Measurements from ENCODE around the gene CCDC97. TPM values are rescaled to one million over a fixed set of nuclear protein-coding genes. Genes with fewer than 3 reads are reported as not detected.

CCDC97 gene
- total RNA-seq, 1 experiment from 2014 or later = 26.4 TPM

GRCh38 chr19:41323430-41324125 lies 13.6 kb downstream of the CCDC97 start:
- POLR2A ChIA-PET (ENCODE audit: unreplicated experiment) = interaction anchor here (0.6 kb wide), 1 partner anchor 536 kb away, joined by 3 read pairs; no protein-coding TSS in a partner anchor
- H3K79me2 ChIP-seq (ENCODE audit: low read depth) = no peaks in the 10 kb centered on the region
- intact Hi-C loops (cut with micrococcal nuclease; ENCODE audit: unreplicated experiment) = loop anchor here (10.0 kb wide), 1 partner anchor 251 kb away; the partner anchor contains the start of gene CEACAM21
- peak overlapping the region; percentile 42; the same call in 1 of the 2 replicates for H3K4me2 ChIP-seq
- peak overlapping the region; percentile 41 for H3K27ac ChIP-seq
- H3K9me3 ChIP-seq (ENCODE audit: insufficient read depth, low read depth) = no peaks in the 10 kb centered on the region
- CTCF ChIA-PET = interaction anchor here (0.5 kb wide), 1 partner anchor 279 kb away, joined by 6 read pairs; no protein-coding TSS in a partner anchor
- no peaks in the 10 kb centered on the region for H3K9me2 ChIP-seq (ENCODE audit: insufficient read depth)
- no peaks in the 10 kb centered on the region for H3K27me3 ChIP-seq (ENCODE audit: insufficient read depth, low read depth)
- no peak overlapping the region for H3K4me3 ChIP-seq
- H3F3A ChIP-seq (ENCODE audit: insufficient read depth, low read depth) = peaks cover 28% of the 10 kb centered on the region
- TF ChIP-seq CTCF (conservative IDR thresholded peaks at IDR 0.05) (no peak), EZH2 (IDR thresholded peaks at IDR 0.05; ENCODE audit: low read depth) (no peak)
- H3K4me1 ChIP-seq (replicated peaks; ENCODE audit: insufficient read depth) = peaks cover 16% of the 10 kb centered on the region
- peak in 1 of 2 experiments; percentile 85 for DNase-seq
- H4K20me1 ChIP-seq (ENCODE audit: insufficient read depth) = peaks cover 3% of the 10 kb centered on the region; the same call in 1 of the 2 replicates
- no peaks in the 10 kb centered on the region for H3K36me3 ChIP-seq (ENCODE audit: low read depth)
- H2AFZ ChIP-seq = no peak overlapping the region
- no TSS peak for BruUV-seq (replicated peaks)

GRCh38 chr19:41324231-41324702 lies 14.3 kb downstream of the CCDC97 start:
- H3F3A ChIP-seq (ENCODE audit: insufficient read depth, low read depth) = peaks cover 31% of the 10 kb centered on the region
- no peaks in the 10 kb centered on the region for H3K9me3 ChIP-seq (ENCODE audit: insufficient read depth, low read depth)
- H3K4me2 ChIP-seq = no peak overlapping the region
- no peak for TF ChIP-seq CTCF (conservative IDR thresholded peaks at IDR 0.05)
- TF ChIP-seq EZH2 (IDR thresholded peaks at IDR 0.05; ENCODE audit: low read depth) = no peak
- H3K36me3 ChIP-seq (ENCODE audit: low read depth) = no peaks in the 10 kb centered on the region
- intact Hi-C loops (cut with micrococcal nuclease; ENCODE audit: unreplicated experiment) = loop anchor here (10.0 kb wide), 1 partner anchor 251 kb away; the partner anchor contains the start of gene CEACAM21
- ChIA-PET CTCF (no interaction called here), POLR2A (ENCODE audit: unreplicated experiment) (interaction anchor here (0.5 to 0.6 kb wide), 2 partner anchors 12 to 29 kb away, joined by 3 to 11 read pairs; partner anchors contain the start of gene TGFB1)
- peak overlapping the region; percentile 41 for H3K27ac ChIP-seq
- H3K4me3 ChIP-seq = no peak overlapping the region
- no peak for DNase-seq
- H3K9me2 ChIP-seq (ENCODE audit: insufficient read depth) = no peaks in the 10 kb centered on the region
- BruUV-seq (replicated peaks) = TSS peak; percentile 16
- peaks cover 16% of the 10 kb centered on the region for H3K4me1 ChIP-seq (replicated peaks; ENCODE audit: insufficient read depth)
- H4K20me1 ChIP-seq (ENCODE audit: insufficient read depth) = 0 out of 2 replicates have a peak, but pooled peaks cover 3% of the 10 kb centered on the region
- H3K79me2 ChIP-seq (ENCODE audit: low read depth) = no peaks in the 10 kb centered on the region
- H2AFZ ChIP-seq = no peak overlapping the region
- H3K27me3 ChIP-seq (ENCODE audit: insufficient read depth, low read depth) = no peaks in the 10 kb centered on the region

GRCh38 chr19:41324921-41325639 lies 15.1 kb downstream of the CCDC97 start:
- H3K79me2 ChIP-seq (ENCODE audit: low read depth) = no peaks in the 10 kb centered on the region
- TF ChIP-seq EZH2 (IDR thresholded peaks at IDR 0.05; ENCODE audit: low read depth) (no peak), CTCF (conservative IDR thresholded peaks at IDR 0.05) (no peak)
- H3K27me3 ChIP-seq (ENCODE audit: insufficient read depth, low read depth) = no peaks in the 10 kb centered on the region
- DNase-seq = peak in 1 of 2 experiments; percentile 84
- BruUV-seq (replicated peaks) = no TSS peak
- H3K4me2 ChIP-seq = no peak overlapping the region
- no peaks in the 10 kb centered on the region for H3K9me2 ChIP-seq (ENCODE audit: insufficient read depth)
- ChIA-PET POLR2A (ENCODE audit: unreplicated experiment) (interaction anchor here (0.5 to 0.6 kb wide), 3 partner anchors 11 to 28 kb away, joined by 3 to 23 read pairs (median 11); partner anchors contain the start of genes CCDC97 and TGFB1), CTCF (interaction anchor here (0.6 kb wide), 1 partner anchor 121 kb away, joined by 10 read pairs; no protein-coding TSS in a partner anchor)
- no peaks in the 10 kb centered on the region for H3K36me3 ChIP-seq (ENCODE audit: low read depth)
- no peak overlapping the region for H3K4me3 ChIP-seq
- H2AFZ ChIP-seq = no peak overlapping the region
- H3K27ac ChIP-seq = peak overlapping the region; percentile 41
- intact Hi-C loops (cut with micrococcal nuclease; ENCODE audit: unreplicated experiment) = loop anchor here (10.0 kb wide), 1 partner anchor 250 kb away; the partner anchor contains the start of gene CEACAM21
- H4K20me1 ChIP-seq (ENCODE audit: insufficient read depth) = 0 out of 2 replicates have a peak, but pooled peaks cover 3% of the 10 kb centered on the region
- no peaks in the 10 kb centered on the region for H3K9me3 ChIP-seq (ENCODE audit: insufficient read depth, low read depth)
- H3F3A ChIP-seq (ENCODE audit: insufficient read depth, low read depth) = peaks cover 31% of the 10 kb centered on the region
- H3K4me1 ChIP-seq (replicated peaks; ENCODE audit: insufficient read depth) = peaks cover 16% of the 10 kb centered on the region
